ENCODE data around the gene TMEM234. TPM values are rescaled to one million over a fixed set of nuclear protein-coding genes. Genes with fewer than 3 reads are reported as not detected.
A peak's percentile ranks its signal among the peaks of the same experiment; 100 is the strongest.

Gene TMEM234
- total and polyA plus RNA-seq, 8 donors: 11.6 to 169 (median 19.6) TPM

GRCh38 chr1:32181563-32181962, 40.6 kb downstream of the TMEM234 start:
- Histone ChIP-seq H3K36me3 (peaks cover 17 to 53% (median 51%) of the 10 kb centered on the region in 4 donors), H3K4me1 (peaks cover 30 to 73% (median 54%) of the 10 kb centered on the region in 4 donors), H3K4me3 (peak overlapping the region; percentile 64 to 78 (median 64)), H3K27me3 (no peaks in the 10 kb centered on the region), H3K27ac (peak overlapping the region in 3 of 5 donors; percentile 44 to 97 (median 96)), H3K9me3 (no peaks in the 10 kb centered on the region)
- intact Hi-C loops (cut with DNase I; ENCODE audit: low total_unique reads): no loop called here
- no peak for DNase-seq
- WGBS, 5 donors: 67 to 82% (median 78%) methylated on average over 5 of the region's 5 CpGs
- TF ChIP-seq POLR2AphosphoS5 (IDR thresholded peaks at IDR 0.05): no peak
- no peak for TF ChIP-seq EP300 (IDR thresholded peaks at IDR 0.05)
- TF ChIP-seq POLR2A (IDR thresholded peaks at IDR 0.05): no peak
- no peak for TF ChIP-seq CTCF (IDR thresholded peaks at IDR 0.05)

GRCh38 chr1:32181065-32181464, 41.1 kb downstream of the TMEM234 start:
- peak overlapping the region; percentile 64 to 78 (median 64) for H3K4me3 ChIP-seq
- H3K36me3 ChIP-seq: peaks cover 17 to 48% (median 46%) of the 10 kb centered on the region in 4 donors
- intact Hi-C loops (cut with DNase I; ENCODE audit: low total_unique reads): no loop called here
- H3K27ac ChIP-seq: peak overlapping the region in 4 of 5 donors; percentile 44 to 97 (median 94)
- H3K9me3 ChIP-seq: no peaks in the 10 kb centered on the region
- H3K4me1 ChIP-seq: peaks cover 30 to 68% (median 53%) of the 10 kb centered on the region in 4 donors
- TF ChIP-seq POLR2A (IDR thresholded peaks at IDR 0.05) (no peak), CTCF (IDR thresholded peaks at IDR 0.05) (no peak), POLR2AphosphoS5 (IDR thresholded peaks at IDR 0.05) (no peak), EP300 (IDR thresholded peaks at IDR 0.05) (no peak)
- no peak for DNase-seq
- no peaks in the 10 kb centered on the region for H3K27me3 ChIP-seq
- WGBS, 5 donors: 69 to 80% (median 77%) methylated on average over 8 to 9 of the region's 9 CpGs

GRCh38 chr1:32180186-32181060, 41.7 kb downstream of the TMEM234 start:
- Histone ChIP-seq H3K4me1 (peaks cover 30 to 62% (median 48%) of the 10 kb centered on the region in 4 donors), H3K27me3 (no peaks in the 10 kb centered on the region), H3K9me3 (no peaks in the 10 kb centered on the region), H3K36me3 (peaks cover 17 to 42% (median 40%) of the 10 kb centered on the region in 4 donors), H3K4me3 (peak overlapping the region; percentile 64 to 78 (median 64)), H3K27ac (peak overlapping the region; percentile 92 to 99 (median 97))
- DNase-seq: peak; percentile 54 to 77
- intact Hi-C loops (cut with DNase I; ENCODE audit: low total_unique reads): no loop called here
- TF ChIP-seq POLR2A (IDR thresholded peaks at IDR 0.05) (no peak), CTCF (IDR thresholded peaks at IDR 0.05) (no peak), EP300 (IDR thresholded peaks at IDR 0.05) (no peak), POLR2AphosphoS5 (IDR thresholded peaks at IDR 0.05) (no peak)
- 4 to 6% (median 6%) methylated on average over 20 to 36 of the region's 36 CpGs for WGBS, 5 donors

GRCh38 chr1:32179443-32180185, 42.5 kb downstream of the TMEM234 start, which contains the start of gene TXLNA:
TXLNA (plus strand) TSS chr1:32179675; CDS start chr1:32180346, 671 bp downstream.
- TF ChIP-seq CTCF (IDR thresholded peaks at IDR 0.05) (peak in 1 of 7 experiments; percentile 32), POLR2A (IDR thresholded peaks at IDR 0.05) (no peak), POLR2AphosphoS5 (IDR thresholded peaks at IDR 0.05) (peak; percentile 23 to 87 (median 59))
- DNase-seq: peak; percentile 95 to 98
- Histone ChIP-seq H3K27ac (peak within 1 kb of the TSS; percentile 92 to 99 (median 97)), H3K4me3 (peak within 1 kb of the TSS; percentile 64 to 78 (median 64)), H3K9me3 (no peaks in the 10 kb centered on the region), H3K36me3 (peaks cover 10 to 40% (median 39%) of the 10 kb centered on the region in 4 donors), H3K27me3 (no peaks in the 10 kb centered on the region), H3K4me1 (peaks cover 30 to 54% (median 45%) of the 10 kb centered on the region in 4 donors)
- 0 to 1% (median 0%) methylated on average over 18 to 79 of the region's 79 CpGs for WGBS, 5 donors
- intact Hi-C loops (cut with DNase I; ENCODE audit: low total_unique reads): no loop called here
